Measurements from ENCODE around the gene ATP5MC2.

DNA sequence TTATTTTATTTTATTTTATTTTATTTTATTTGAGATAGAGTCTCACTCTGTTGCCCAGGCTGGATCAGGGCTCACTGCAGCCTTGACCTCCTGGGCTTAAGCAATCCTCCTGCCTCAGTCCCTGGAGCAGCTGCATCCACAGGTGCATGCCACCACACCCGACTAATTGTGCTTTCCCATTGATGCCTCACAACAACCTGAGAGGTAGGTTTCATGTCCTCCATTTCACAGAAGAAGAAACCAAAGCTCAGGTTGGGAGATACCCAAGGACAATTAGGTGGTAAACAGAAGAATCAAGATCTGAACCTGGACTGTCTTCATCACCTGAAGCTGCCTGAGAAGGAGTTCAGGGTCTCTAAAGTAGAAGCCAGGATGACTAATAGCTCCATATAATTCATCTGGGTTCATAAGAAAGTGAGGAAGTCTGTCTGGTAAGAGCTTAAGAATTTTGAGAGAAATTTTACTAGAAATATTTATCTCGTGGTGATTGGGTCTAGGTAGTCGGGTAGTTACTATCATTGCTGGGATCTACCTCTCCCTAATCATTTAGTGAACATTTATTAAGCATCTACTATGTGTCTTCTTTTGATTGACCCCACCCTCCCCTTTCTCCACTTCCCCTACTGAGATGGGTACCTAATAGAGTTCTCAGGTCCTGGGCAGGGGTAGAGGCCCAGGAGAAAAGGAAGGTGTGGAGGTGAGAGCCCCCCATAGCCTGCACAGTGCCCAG is 23.2 kb upstream of the ATP5MC2 start:
- TF ChIP-seq POLR2A (IDR thresholded peaks at IDR 0.05; ENCODE audit: low read length) (no peak), GATA1 (IDR thresholded peaks at IDR 0.05; ENCODE audit: low read depth, low read length) (no peak)

Measured in erythroblast (primary cell).